ENCODE results near the gene MTFR2. TPM values are rescaled to one million over a fixed set of nuclear protein-coding genes. Genes with fewer than 3 reads are reported as not detected.

MTFR2 gene
- polyA plus RNA-seq, 1 donor (not counting 4 experiments of a cell fraction or from before 2014, with no cell fraction given), result 12.0 TPM

DNA sequence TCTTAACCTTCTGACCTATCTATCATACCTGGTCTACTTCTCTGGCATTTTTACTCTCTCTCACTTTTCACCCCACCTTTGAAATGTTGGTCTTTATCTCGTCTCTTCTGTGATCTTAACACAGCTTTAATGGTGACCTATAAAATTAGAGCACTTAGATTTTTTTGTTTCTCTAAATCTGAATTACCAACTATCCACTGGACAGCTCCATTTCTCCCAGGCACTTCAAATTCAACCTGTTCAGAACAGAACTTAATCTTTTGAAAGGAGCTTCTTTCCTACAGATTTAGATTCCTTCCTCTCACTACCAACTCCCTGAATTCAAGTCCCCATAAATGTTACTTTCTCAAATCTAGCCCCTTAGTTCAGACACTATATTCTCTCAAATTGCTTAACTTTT lies 15.0 kb upstream of the MTFR2 start:
- H3K4me2 ChIP-seq (ENCODE audit: control insufficient read depth, extremely low read depth, insufficient read depth, low read depth, low read length), result no peak overlapping the region
- peaks cover 6% of the 10 kb centered on the region for H4K20me1 ChIP-seq (ENCODE audit: control insufficient read depth, extremely low read depth, insufficient read depth, low read length)
- no peaks in the 10 kb centered on the region for H3K4me1 ChIP-seq (ENCODE audit: control insufficient read depth, extremely low read depth, insufficient read depth, low read length)
- DNase-seq (ENCODE audit: low read depth, low spot score), result no peak
- dilution Hi-C loops (cut with MboI; ENCODE audit: extremely low pct_ligation_motif_present, low sequenced_read_pairs), result no loop called here
- no peaks in the 10 kb centered on the region for H3K9me1 ChIP-seq (ENCODE audit: control insufficient read depth, extremely low read depth, insufficient read depth, low read length)
- H3K9me3 ChIP-seq (ENCODE audit: control insufficient read depth, low read depth, low read length), result no peaks in the 10 kb centered on the region
- no peak for TF ChIP-seq EZH2 (IDR thresholded peaks at IDR 0.05; ENCODE audit: low read length)
- TF ChIP-seq, protein P1, sequence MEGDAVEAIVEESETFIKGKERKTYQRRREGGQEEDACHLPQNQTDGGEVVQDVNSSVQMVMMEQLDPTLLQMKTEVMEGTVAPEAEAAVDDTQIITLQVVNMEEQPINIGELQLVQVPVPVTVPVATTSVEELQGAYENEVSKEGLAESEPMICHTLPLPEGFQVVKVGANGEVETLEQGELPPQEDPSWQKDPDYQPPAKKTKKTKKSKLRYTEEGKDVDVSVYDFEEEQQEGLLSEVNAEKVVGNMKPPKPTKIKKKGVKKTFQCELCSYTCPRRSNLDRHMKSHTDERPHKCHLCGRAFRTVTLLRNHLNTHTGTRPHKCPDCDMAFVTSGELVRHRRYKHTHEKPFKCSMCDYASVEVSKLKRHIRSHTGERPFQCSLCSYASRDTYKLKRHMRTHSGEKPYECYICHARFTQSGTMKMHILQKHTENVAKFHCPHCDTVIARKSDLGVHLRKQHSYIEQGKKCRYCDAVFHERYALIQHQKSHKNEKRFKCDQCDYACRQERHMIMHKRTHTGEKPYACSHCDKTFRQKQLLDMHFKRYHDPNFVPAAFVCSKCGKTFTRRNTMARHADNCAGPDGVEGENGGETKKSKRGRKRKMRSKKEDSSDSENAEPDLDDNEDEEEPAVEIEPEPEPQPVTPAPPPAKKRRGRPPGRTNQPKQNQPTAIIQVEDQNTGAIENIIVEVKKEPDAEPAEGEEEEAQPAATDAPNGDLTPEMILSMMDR (optimal IDR thresholded peaks at IDR 0.05 in 1 of 3, IDR thresholded peaks at IDR 0.05 in 1 of 3, conservative IDR thresholded peaks at IDR 0.05 in 1 of 3; ENCODE audit: extremely low read depth in 1 of 3, insufficient read depth in 2 of 3, low read length in 3 of 3), result no peak
- no peaks in the 10 kb centered on the region for H3K27me3 ChIP-seq (ENCODE audit: control insufficient read depth, extremely low read depth, insufficient read depth, low read length)
- H3K9ac ChIP-seq (ENCODE audit: control insufficient read depth, extremely low read depth, insufficient read depth, low read length), result no peak overlapping the region
- FAIRE-seq, result no peak
- H3K27ac ChIP-seq (ENCODE audit: control insufficient read depth, insufficient read depth, low read length), result no peak overlapping the region
- no peak overlapping the region for H3K4me3 ChIP-seq (ENCODE audit: control insufficient read depth in 2 of 3, extremely low read depth in 1 of 3, insufficient read depth in 2 of 3, low read depth in 1 of 3, low read length in 3 of 3)
- H3K36me3 ChIP-seq (ENCODE audit: control insufficient read depth in 2 of 2, extremely low read depth in 1 of 2, insufficient read depth in 2 of 2, low read length in 2 of 2), result peaks cover 14 to 26% of the 10 kb centered on the region in 2 experiments
- peaks cover 55% of the 10 kb centered on the region for H3K79me2 ChIP-seq (ENCODE audit: control insufficient read depth, insufficient read depth, low read length)
- H2AFZ ChIP-seq (ENCODE audit: control insufficient read depth, low read length), result no peak overlapping the region

DNA sequence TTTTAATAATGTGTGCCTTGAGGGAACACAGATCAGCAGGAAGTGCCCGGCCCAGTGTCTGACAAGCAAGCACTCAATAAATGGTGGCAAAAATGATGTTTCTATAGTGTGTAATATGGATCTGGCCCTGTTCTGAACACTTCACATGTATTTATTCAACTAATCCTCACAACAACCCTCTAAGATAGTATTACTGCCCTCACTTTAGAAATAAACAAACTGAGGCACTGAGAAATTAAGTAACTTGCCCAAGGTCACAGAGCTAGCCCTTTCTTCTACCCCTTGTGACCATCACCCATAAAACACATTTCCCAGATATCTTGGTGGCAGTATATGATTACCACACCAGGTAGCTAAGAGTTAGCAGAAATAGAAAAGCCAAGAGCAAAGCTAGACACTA lies 12.8 kb upstream of the MTFR2 start:
- peaks cover 14 to 32% of the 10 kb centered on the region in 2 experiments for H3K36me3 ChIP-seq (ENCODE audit: control insufficient read depth in 2 of 2, extremely low read depth in 1 of 2, insufficient read depth in 2 of 2, low read length in 2 of 2)
- peaks cover 42% of the 10 kb centered on the region for H3K79me2 ChIP-seq (ENCODE audit: control insufficient read depth, insufficient read depth, low read length)
- no peak for TF ChIP-seq EZH2 (IDR thresholded peaks at IDR 0.05; ENCODE audit: low read length)
- TF ChIP-seq, protein P1 (optimal IDR thresholded peaks at IDR 0.05 in 1 of 3, IDR thresholded peaks at IDR 0.05 in 1 of 3, conservative IDR thresholded peaks at IDR 0.05 in 1 of 3; ENCODE audit: extremely low read depth in 1 of 3, insufficient read depth in 2 of 3, low read length in 3 of 3), result no peak
- FAIRE-seq, result no peak
- no peak overlapping the region for H3K4me3 ChIP-seq (ENCODE audit: control insufficient read depth in 2 of 3, extremely low read depth in 1 of 3, insufficient read depth in 2 of 3, low read depth in 1 of 3, low read length in 3 of 3)
- no peak overlapping the region for H3K27ac ChIP-seq (ENCODE audit: control insufficient read depth, insufficient read depth, low read length)
- no peak overlapping the region for H3K4me2 ChIP-seq (ENCODE audit: control insufficient read depth, extremely low read depth, insufficient read depth, low read depth, low read length)
- no peak for DNase-seq (ENCODE audit: low read depth, low spot score)
- no peak overlapping the region for H2AFZ ChIP-seq (ENCODE audit: control insufficient read depth, low read length)
- peaks cover 6% of the 10 kb centered on the region for H4K20me1 ChIP-seq (ENCODE audit: control insufficient read depth, extremely low read depth, insufficient read depth, low read length)
- H3K9me3 ChIP-seq (ENCODE audit: control insufficient read depth, low read depth, low read length), result no peaks in the 10 kb centered on the region
- dilution Hi-C loops (cut with MboI; ENCODE audit: extremely low pct_ligation_motif_present, low sequenced_read_pairs), result no loop called here
- H3K4me1 ChIP-seq (ENCODE audit: control insufficient read depth, extremely low read depth, insufficient read depth, low read length), result no peaks in the 10 kb centered on the region
- no peaks in the 10 kb centered on the region for H3K27me3 ChIP-seq (ENCODE audit: control insufficient read depth, extremely low read depth, insufficient read depth, low read length)
- no peak overlapping the region for H3K9ac ChIP-seq (ENCODE audit: control insufficient read depth, extremely low read depth, insufficient read depth, low read length)
- H3K9me1 ChIP-seq (ENCODE audit: control insufficient read depth, extremely low read depth, insufficient read depth, low read length), result no peaks in the 10 kb centered on the region

All from keratinocyte (primary cell).